ENCODE data around the gene KRT36.

DNA sequence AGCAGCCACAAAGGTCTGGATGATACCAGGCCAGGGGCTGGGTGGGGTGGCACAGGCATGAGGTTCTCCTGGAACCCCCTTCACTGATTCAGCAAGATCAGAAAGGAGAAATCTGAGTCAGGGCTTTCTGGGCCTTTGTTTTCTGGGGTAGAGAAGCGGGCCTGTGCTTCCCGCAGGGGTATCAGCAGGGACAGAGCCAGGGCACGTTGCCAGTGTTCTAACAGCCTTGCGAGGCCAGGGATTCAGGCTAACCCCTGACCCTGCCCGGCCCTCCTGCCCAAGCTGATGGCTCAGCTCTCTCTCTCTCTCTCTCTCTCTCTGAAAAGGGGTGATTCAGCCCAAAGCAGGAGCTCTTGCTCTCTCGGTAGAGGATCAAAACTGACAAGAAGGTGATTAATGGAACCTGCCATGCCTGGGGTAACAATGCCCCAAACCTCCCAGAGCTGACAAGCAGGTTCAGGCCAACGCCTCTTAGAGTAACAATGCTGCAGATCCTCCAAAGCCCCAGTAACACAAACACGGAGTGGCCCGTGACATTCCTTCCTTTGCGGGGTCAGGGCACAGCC is 17.7 kb upstream of the KRT36 start:
- no peak for TF ChIP-seq LEF1 (IDR thresholded peaks at IDR 0.05; ENCODE audit: borderline replicate concordance)
- no peak for TF ChIP-seq SUZ12 (IDR thresholded peaks at IDR 0.05)
- no peak for TF ChIP-seq CTBP1 (IDR thresholded peaks at IDR 0.05; ENCODE audit: borderline replicate concordance)
- TF ChIP-seq FOXM1 (IDR thresholded peaks at IDR 0.05; ENCODE audit: borderline replicate concordance), result no peak
- no peak for TF ChIP-seq TARDBP (IDR thresholded peaks at IDR 0.05)
